Suprapubic skin (tissue), 4 donors: ENCODE data around the gene DEGS1. TPM values are rescaled to one million over a fixed set of nuclear protein-coding genes. Genes with fewer than 3 reads are reported as not detected.

Experiments used
- DNase-seq, 2 donors: peaks; one replicate each; pipeline ENCODE4 v3.0.0-alpha.2; 2019; ENCODE audit warnings: low spot score in 2 of 2
- H3K27ac ChIP-seq: fragments of 200-600 bp; sonication (generic); one replicate; pipeline ENCODE4 v1.5.1; 2019
- H3K27me3 ChIP-seq: fragments of 200-600 bp; sonication (generic); one replicate; pipeline ENCODE4 v1.5.1; 2019
- H3K36me3 ChIP-seq: fragments of 200-600 bp; sonication (generic); one replicate; pipeline ENCODE4 v1.5.1; 2019
- H3K4me1 ChIP-seq: fragments of 200-600 bp; sonication (generic); one replicate; pipeline ENCODE4 v1.5.1; 2019
- H3K4me3 ChIP-seq: fragments of 200-600 bp; sonication (generic); one replicate; pipeline ENCODE4 v1.5.1; 2019; ENCODE audit warnings: mild to moderate bottlenecking
- H3K9me3 ChIP-seq: fragments of 200-600 bp; sonication (generic); one replicate; pipeline ENCODE4 v1.5.1; 2019
- CTCF ChIP-seq, 2 donors: fragments of 200-600 bp in 1 of 2; fragments of 450-650 bp in 1 of 2; sonication (generic) in 1 of 2; IDR thresholded peaks; one replicate each; pipeline ENCODE4 v1.5.1; 2016 to 2019; ENCODE audit warnings: antibody characterized with exemption in 2 of 2, mild to moderate bottlenecking in 1 of 2, moderate library complexity in 1 of 2
- EP300 ChIP-seq: sonication (generic); formaldehyde crosslinking; IDR thresholded peaks from one replicate; pipeline ENCODE4 v1.6.1; 2017; ENCODE audit warnings: antibody characterized with exemption
- POLR2A ChIP-seq, 2 donors: fragments of 450-650 bp; IDR thresholded peaks; one replicate each; pipeline ENCODE4 v1.6.1; 2017; ENCODE audit warnings: antibody characterized with exemption in 2 of 2, mild to moderate bottlenecking in 2 of 2, moderate library complexity in 2 of 2
- POLR2AphosphoS5 ChIP-seq, 3 donors: sonication (generic); formaldehyde crosslinking; IDR thresholded peaks; one replicate each; pipeline ENCODE4 v1.6.1; 2017; ENCODE audit warnings: antibody characterized with exemption in 3 of 3
- WGBS: methylation state at CpG from one replicate; pipeline ENCODE4 v1.1.5; 2018; 5-methylcytosine and 5-hydroxymethylcytosine counted together
- total RNA-seq, 4 donors: library from RNA; depleted of rRNA; stranded (reverse); fragments of >200 nt; gene quantifications; one replicate each; pipeline ENCODE4 v1.1.0, GENCODE V29; 2016

Gene DEGS1
- total RNA-seq, 4 donors from 2014 or later = 363 to 847 (median 705) TPM

- WGBS = 82% methylated on average over 7 of the region's 7 CpGs
- Histone ChIP-seq H3K27ac (no peak overlapping the region), H3K4me3 (no peak overlapping the region), H3K27me3 (no peaks in the 10 kb centered on the region), H3K9me3 (no peaks in the 10 kb centered on the region), H3K36me3 (peaks cover 38% of the 10 kb centered on the region), H3K4me1 (peaks cover 34% of the 10 kb centered on the region)
- DNase-seq = peak in 1 of 2 donors; percentile 9
- no peak for TF ChIP-seq CTCF (IDR thresholded peaks at IDR 0.05)
- TF ChIP-seq POLR2A (IDR thresholded peaks at IDR 0.05) = no peak
Observed at GRCh38 chr1:224189561-224189960, 6.5 kb downstream of the DEGS1 start.

DNA sequence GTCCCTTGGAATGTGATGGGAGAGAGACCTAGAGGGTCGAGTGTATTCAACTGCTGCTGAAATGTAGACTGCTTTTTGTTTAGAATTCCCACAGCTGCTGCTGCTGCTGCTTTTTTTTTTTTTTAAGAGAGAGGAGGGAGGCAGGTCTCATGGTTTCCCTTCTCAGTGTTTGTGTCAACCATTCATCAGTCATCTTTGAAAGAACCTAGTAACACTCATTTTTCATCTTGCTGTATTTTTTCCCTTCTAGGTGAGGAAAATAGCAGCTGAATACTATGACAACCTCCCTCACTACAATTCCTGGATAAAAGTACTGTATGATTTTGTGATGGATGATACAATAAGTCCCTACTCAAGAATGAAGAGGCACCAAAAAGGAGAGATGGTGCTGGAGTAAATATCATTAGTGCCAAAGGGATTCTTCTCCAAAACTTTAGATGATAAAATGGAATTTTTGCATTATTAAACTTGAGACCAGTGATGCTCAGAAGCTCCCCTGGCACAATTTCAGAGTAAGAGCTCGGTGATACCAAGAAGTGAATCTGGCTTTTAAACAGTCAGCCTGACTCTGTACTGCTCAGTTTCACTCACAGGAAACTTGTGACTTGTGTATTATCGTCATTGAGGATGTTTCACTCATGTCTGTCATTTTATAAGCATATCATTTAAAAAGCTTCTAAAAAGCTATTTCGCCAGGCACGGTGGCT, 9.2 kb downstream of the DEGS1 start:
- H3K4me1 ChIP-seq = peaks cover 18% of the 10 kb centered on the region

GRCh38 chr1:224193319-224193966, 10.4 kb downstream of the DEGS1 start:
- no peak for DNase-seq
- no peak overlapping the region for H3K4me3 ChIP-seq
- no peaks in the 10 kb centered on the region for H3K9me3 ChIP-seq
- H3K27me3 ChIP-seq = no peaks in the 10 kb centered on the region
- peaks cover 23% of the 10 kb centered on the region for H3K4me1 ChIP-seq
- no peak overlapping the region for H3K27ac ChIP-seq
- no peak for TF ChIP-seq EP300
- 82% methylated on average over 8 of the region's 8 CpGs for WGBS
- H3K36me3 ChIP-seq = peaks cover 42% of the 10 kb centered on the region

More for the DNA sequence above, 9.2 kb downstream of the DEGS1 start:
- 70% methylated on average over 5 of the region's 5 CpGs for WGBS
- Histone ChIP-seq H3K4me3 (no peak overlapping the region), H3K36me3 (peaks cover 42% of the 10 kb centered on the region), H3K9me3 (no peaks in the 10 kb centered on the region), H3K27me3 (no peaks in the 10 kb centered on the region), H3K27ac (no peak overlapping the region)
- no peak for DNase-seq
- TF ChIP-seq EP300 = no peak

DNA sequence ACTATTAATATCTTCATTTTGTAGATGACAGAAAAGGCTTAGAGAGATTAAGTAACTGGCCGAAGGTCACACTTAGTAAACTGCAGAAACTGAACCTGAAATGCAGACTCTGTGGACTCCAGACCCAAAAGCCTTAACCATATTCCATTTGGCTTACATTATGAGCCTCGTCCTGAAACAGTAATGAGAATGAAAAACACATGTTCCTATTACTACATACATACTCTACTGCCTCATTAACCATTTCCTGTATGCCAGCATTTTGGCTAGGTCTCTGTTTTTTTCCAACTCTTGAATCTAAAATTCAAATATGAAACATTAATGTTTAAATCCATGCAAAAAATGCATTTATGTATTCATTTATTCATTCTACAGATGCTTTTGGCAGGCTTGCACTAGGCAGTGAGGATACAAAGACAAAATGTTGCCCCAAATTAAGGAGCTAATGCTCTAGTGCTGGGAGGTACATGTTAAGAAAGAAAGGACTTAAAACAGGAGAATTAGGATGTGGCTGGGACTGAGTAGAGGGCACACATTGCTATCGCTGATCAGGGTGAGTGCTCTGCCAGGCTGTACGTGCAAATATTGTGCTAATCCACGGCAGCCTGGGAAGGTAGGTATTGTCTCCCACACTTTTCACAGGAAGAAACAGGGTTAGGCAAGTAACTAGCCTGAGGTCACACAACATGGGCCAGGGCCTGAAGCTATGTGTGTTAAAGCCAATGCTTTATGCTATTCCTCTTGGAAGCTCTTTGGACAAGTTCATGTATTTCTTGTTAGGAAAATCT, 14.0 kb downstream of the DEGS1 start:
- Histone ChIP-seq H3K4me3 (no peak overlapping the region), H3K27ac (peak overlapping the region; percentile 65), H3K4me1 (peaks cover 39% of the 10 kb centered on the region), H3K9me3 (no peaks in the 10 kb centered on the region), H3K36me3 (peaks cover 24% of the 10 kb centered on the region), H3K27me3 (no peaks in the 10 kb centered on the region)
- no peak for DNase-seq
- WGBS = 45% methylated on average over 5 of the region's 5 CpGs
- TF ChIP-seq POLR2A (IDR thresholded peaks at IDR 0.05) (no peak), EP300 (no peak), CTCF (IDR thresholded peaks at IDR 0.05) (no peak), POLR2AphosphoS5 (IDR thresholded peaks at IDR 0.05) (no peak)

GRCh38 chr1:224198572-224198971, 15.5 kb downstream of the DEGS1 start:
- DNase-seq = no peak
- Histone ChIP-seq H3K27ac (peak overlapping the region; percentile 77), H3K27me3 (no peaks in the 10 kb centered on the region), H3K4me1 (peaks cover 46% of the 10 kb centered on the region), H3K9me3 (no peaks in the 10 kb centered on the region), H3K36me3 (peaks cover 10% of the 10 kb centered on the region), H3K4me3 (no peak overlapping the region)
- 61% methylated on average over 4 of the region's 4 CpGs for WGBS
- TF ChIP-seq POLR2A (IDR thresholded peaks at IDR 0.05) = no peak
- no peak for TF ChIP-seq POLR2AphosphoS5 (IDR thresholded peaks at IDR 0.05)

- Histone ChIP-seq H3K36me3 (peaks cover 2% of the 10 kb centered on the region), H3K27ac (peak overlapping the region; percentile 77), H3K27me3 (no peaks in the 10 kb centered on the region), H3K4me1 (peaks cover 57% of the 10 kb centered on the region), H3K4me3 (no peak overlapping the region), H3K9me3 (no peaks in the 10 kb centered on the region)
- no peak for DNase-seq
- WGBS = 43% methylated on average over 2 of the region's 2 CpGs
- TF ChIP-seq POLR2A (IDR thresholded peaks at IDR 0.05) (no peak), EP300 (no peak), CTCF (IDR thresholded peaks at IDR 0.05) (no peak), POLR2AphosphoS5 (IDR thresholded peaks at IDR 0.05) (no peak)
Observed at GRCh38 chr1:224199679-224200078, 16.6 kb downstream of the DEGS1 start.
